Cardiac septum (tissue), 1 donor: Measurements from ENCODE around the gene GPR18. TPM values are rescaled to one million over a fixed set of nuclear protein-coding genes. Genes with fewer than 3 reads are reported as not detected.
"Not testable (repeated sequence)": the region's sequence is repeated elsewhere in the genome, so short reads cannot be mapped to it uniquely, and the experiment has no call there.

Experiments used
- DNase-seq: peaks from one replicate; pipeline ENCODE4 v3.0.0-alpha.2; 2020; ENCODE audit warnings: low spot score
- intact Hi-C: fragments of 100-400 bp; cut with DNase I; formaldehyde crosslinking; loops from one replicate; pipeline ENCODE4 v1.14.0; 2022
- total RNA-seq: library from RNA; stranded (reverse); fragmentation: NEBNext Ultra II Directional; extraction: Animal tissue kit (Norgen Biotek cat#: 25700); gene quantifications from one replicate; pipeline ENCODE4 v1.2.1, GENCODE V29; 2021
- donor health status: DM: no; HTN: no; CAD: no.

GPR18 gene
- total RNA-seq, 1 donor from 2014 or later: not detected

- DNase-seq, intact Hi-C loops: not testable (repeated sequence)
These were observed 8.6 kb downstream of the GPR18 start for GRCh38 chr13:99249606-99250005.

- DNase-seq, intact Hi-C loops: not testable (repeated sequence)
These were observed 9.0 kb downstream of the GPR18 start for GRCh38 chr13:99249178-99249577.

GRCh38 chr13:99246100-99246499, 12.1 kb downstream of the GPR18 start:
- DNase-seq: no peak
- intact Hi-C loops: no loop called here

- intact Hi-C loops: no loop called here
- DNase-seq: no peak
These were observed 20.1 kb downstream of the GPR18 start for GRCh38 chr13:99237981-99238662.

- intact Hi-C loops: no loop called here
- DNase-seq: no peak
These were observed 26.5 kb downstream of the GPR18 start for GRCh38 chr13:99231721-99232120.

- intact Hi-C loops: no loop called here
- no peak for DNase-seq
These were observed 27.2 kb downstream of the GPR18 start for GRCh38 chr13:99230991-99231390.

- intact Hi-C loops, DNase-seq: not testable (repeated sequence)
These were observed 27.6 kb downstream of the GPR18 start for GRCh38 chr13:99230588-99230987.

GRCh38 chr13:99228737-99229691, 29.2 kb downstream of the GPR18 start:
- DNase-seq: no peak
- intact Hi-C loops: no loop called here

GRCh38 chr13:99227909-99228688, 30.1 kb downstream of the GPR18 start:
- DNase-seq: no peak
- intact Hi-C loops: no loop called here

- no peak for DNase-seq
- intact Hi-C loops: no loop called here
These were observed 30.8 kb downstream of the GPR18 start for GRCh38 chr13:99227331-99227900.

- no peak for DNase-seq
- intact Hi-C loops: no loop called here
These were observed 31.7 kb downstream of the GPR18 start for GRCh38 chr13:99226513-99226912.

- intact Hi-C loops: no loop called here
- no peak for DNase-seq
These were observed 33.1 kb downstream of the GPR18 start for GRCh38 chr13:99225078-99225477.

GRCh38 chr13:99224021-99224420, 34.2 kb downstream of the GPR18 start:
- intact Hi-C loops: no loop called here
- no peak for DNase-seq

GRCh38 chr13:99223587-99223986, 34.6 kb downstream of the GPR18 start:
- intact Hi-C loops: no loop called here
- no peak for DNase-seq

GRCh38 chr13:99221567-99222239, 36.5 kb downstream of the GPR18 start:
- intact Hi-C loops: no loop called here
- no peak for DNase-seq

GRCh38 chr13:99220199-99220935, 37.8 kb downstream of the GPR18 start:
- no peak for DNase-seq
- intact Hi-C loops: no loop called here

- intact Hi-C loops: no loop called here
- DNase-seq: no peak
These were observed 39.2 kb downstream of the GPR18 start for GRCh38 chr13:99218969-99219368.

GRCh38 chr13:99218545-99218944, 39.6 kb downstream of the GPR18 start:
- peak; percentile 87 for DNase-seq
- intact Hi-C loops: no loop called here
